GM19240 (cell line): ENCODE data around the gene ABR.
"Not testable (repeated sequence)": the region's sequence is repeated elsewhere in the genome, so short reads cannot be mapped to it uniquely, and the experiment has no call there.

Source experiments
- DNase-seq: peaks from one replicate; pipeline ENCODE4 v3.0.0; 2011; ENCODE audit warnings: low spot score; ENCODE audit not compliant: insufficient read length

ABR gene

DNA sequence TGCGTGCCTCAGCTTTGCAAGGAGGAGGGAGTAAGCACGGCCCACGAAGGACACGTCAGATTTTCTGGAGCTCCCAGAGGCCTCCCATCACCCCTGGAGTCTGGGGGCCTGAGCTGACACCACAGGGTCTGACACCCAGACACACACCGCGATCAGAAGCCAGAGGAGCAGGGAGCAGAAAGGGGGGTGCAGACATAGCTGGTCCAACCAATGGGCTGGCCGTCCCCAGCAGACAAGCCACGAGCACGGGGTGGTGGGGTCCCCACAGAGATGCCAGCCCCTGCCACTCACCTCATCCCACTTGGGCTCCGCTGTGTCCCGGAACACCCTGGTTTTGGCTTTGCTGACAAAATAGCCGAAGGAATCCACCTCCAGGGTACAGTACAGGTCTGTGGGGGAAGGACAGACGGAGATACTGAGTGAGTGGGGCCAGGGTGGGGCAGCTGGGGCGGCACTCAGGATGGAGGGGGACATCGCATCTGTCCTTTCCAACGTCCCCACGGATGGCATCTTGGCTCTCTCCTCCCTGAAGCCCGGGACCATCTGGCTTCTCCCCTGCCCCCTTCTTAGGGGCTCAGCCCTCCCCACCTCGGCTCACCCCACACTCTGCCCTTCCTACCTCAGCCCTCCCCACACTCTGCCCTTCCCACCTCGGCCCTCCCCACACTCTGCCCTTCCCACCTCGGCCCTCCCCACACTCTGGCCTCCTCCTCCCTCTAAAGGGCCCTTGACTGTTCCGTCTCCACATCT lies 129.4 kb downstream of the ABR start:
- DNase-seq, result no peak

- no peak for DNase-seq
These were observed 130.1 kb downstream of the ABR start for GRCh38 chr17:1049446-1050225.

DNA sequence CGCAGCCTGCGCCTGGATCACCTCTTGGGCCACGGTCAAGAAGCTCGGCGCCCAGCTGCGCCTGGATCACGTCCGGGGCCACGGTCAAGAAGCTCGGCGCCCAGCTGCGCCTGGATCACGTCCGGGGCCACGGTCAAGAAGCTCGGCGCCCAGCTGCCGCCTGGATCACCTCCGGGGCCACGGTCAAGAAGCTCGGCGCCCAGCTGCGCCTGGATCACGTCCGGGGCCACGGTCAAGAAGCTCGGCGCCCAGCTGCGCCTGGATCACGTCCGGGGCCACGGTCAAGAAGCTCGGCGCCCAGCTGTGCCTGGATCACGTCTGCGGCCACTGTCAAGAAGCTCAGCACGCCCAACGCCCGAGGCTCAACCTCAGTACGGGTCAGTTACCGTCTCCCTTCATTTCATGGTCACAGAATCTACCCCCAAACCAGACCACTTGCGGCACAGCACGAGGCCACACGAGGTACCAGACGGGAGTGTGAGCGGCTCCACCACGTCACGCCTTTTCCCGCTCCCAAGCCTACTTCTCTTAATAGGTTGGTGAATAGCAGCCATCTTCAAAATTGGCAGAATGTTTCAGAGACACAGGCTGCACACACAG lies 131.2 kb downstream of the ABR start:
- not testable (repeated sequence) for DNase-seq

DNA sequence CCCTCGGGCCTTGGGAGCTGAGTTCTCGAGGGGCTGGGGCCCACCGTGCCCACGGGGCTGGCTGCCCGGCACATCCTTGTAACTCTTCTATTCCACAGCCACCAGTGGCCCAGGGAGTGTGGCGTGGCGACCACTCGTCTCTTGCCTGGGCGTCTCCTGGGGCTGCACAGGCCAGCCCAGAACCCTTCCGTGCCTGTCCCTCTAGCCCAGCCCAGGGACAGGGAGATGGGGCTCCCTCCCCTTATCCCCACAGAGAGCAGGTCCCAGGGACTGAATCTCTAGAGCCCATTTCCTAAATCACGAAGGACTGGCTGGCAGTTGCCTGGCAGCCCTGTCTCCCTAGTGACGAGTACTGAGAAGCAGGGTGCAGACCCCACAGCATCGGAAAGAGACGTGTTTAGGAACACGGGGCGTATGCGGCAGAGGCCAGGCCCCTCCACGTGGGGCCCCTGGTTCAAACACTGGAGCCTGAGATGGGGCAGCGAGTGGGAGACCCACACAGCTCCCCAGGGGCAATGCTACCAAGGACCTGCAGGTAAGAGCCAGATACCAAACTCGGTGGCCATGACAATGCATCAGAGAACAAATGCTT lies 131.8 kb downstream of the ABR start:
- no peak for DNase-seq

DNA sequence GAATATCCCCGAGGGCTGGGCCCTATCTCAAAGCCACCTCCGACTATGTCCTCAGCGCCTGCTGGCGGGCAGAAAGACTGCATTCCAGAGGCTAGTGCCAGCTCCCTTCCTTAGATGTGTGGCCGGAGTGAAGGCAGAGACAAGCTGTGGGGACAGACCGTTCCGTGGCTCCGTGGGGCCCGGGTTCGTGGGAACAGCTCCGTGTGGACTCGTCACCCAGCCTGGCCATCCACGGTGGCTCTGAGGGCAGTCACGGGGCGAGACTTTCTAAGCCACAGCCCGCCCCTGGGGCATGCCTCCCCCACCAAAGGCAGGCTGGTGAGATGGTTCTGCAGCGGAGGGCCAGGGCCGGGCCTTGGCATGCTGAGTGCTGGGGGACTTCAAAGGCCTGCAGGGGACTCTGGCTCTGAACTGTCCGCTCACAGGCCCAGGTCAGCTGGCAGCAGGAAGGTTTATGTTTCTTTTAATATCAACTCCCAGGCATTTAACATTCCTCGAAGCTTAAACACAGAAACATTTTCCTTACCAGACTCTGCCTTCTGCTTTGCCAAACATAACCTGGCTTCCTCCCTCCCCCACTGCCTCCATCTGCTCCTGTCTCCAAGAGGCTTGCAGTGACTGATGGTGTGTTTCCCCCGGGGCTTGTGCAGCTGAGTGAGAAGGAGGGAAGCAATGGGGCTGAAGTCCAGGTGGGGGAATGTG lies 132.5 kb downstream of the ABR start:
- DNase-seq, result no peak

GRCh38 chr17:1045456-1045855 lies 134.3 kb downstream of the ABR start:
- DNase-seq, result no peak

DNA sequence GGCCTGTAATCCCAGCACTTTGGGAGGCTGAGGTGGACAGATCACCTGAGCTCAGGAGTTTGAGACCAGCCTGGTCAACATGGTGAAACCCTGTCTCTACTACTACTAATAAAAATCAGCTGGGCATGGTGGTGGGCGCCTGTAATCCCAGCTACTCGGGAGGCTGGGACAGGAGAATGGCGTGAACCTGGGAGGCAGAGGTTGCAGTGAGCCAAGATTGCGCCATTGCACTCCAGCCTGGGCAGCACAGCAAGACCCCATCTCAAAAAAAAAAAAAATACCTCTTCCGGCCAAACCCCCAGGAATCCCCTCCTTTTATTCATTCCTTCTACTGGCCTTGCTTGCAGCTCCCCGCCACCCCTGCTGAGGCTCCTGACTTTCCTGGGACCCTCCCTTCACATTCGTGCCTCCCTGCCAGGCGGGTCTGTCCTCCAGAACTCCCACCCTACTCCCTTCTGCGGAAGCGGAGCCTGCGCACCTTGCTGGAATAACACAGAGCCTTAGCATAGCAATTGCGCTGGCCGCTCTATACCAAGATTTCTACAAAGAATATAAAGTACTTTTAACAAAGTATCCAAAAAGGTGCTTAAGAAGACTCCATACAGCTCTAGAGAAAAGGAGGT lies 135.3 kb downstream of the ABR start:
- DNase-seq, result not testable (repeated sequence)

- DNase-seq, result no peak
These were observed 136.1 kb downstream of the ABR start for GRCh38 chr17:1043601-1044251.

GRCh38 chr17:1042486-1042885 lies 137.3 kb downstream of the ABR start:
- no peak for DNase-seq

DNA sequence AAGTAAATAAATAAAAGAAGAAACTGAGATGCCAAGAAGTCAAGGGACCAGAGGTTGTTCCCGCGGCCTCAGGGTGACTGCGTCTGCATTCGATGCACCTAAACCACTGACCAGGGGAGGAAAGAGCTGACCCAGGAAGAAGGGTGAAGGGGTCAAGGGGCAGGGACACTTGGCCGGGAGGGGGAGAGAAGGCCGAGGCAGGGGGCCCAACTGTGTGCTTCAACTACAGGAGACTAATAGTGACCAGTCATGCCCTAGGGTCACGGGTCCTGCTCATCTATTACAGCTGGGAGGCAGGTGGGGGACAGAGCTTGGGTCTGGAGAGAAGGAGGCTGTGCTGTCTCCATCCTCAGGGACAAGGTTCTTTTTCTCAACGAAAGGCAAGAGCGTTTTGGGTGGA lies 138.0 kb downstream of the ABR start:
- no peak for DNase-seq

DNA sequence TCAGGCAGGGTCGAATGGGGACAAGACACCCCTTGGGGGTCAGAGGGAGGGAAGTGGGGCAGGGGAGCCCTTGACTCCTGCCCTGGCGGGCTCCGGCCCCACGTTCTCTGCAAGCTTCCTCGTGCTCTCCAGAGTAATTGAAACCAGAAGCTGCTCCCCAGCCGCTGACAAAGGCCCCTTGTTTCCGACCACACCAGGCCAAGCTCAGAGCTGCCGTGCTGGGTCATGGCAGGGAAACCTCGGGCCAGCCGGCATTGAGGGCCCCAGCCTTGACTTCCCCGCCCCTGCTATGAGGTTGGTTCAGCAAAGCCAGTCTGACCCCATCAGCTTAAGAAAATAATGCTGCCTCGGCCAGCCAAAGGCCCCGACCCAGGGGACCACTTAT lies 139.6 kb downstream of the ABR start:
- DNase-seq, result no peak

DNA sequence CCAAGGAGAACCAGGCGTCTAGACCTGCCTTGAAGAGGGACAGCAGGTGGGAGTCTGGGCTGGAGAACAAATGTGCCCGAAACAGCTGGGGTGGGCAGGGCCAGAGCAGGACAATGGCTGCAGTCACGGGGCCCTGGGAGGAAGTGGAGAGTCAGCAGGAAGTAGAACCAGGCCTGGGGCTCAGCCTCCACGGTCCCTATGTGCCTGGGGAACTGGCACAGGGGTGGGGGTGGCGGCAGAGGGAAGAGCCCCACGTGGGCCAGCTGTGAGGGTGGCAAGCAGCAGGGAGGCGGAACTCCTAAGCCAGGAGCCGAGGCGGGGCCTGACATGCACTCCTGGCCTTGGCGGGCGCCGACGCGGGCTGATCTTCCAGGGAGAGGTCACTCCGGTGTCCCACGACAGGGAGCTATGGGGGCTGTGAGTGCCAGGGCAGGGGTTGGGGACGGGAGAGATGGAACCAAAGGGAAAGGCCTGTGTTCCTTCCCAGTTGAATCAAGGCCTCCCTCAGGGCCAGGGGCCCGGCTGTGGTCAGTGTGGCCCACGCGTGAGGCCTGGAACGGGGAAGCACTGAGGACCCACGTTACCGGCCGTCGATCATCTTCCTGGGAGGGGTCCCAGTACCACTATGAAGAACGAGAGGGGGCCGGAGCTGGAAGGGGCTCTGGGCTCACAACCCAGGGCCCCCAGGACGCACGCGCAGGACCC lies 140.1 kb downstream of the ABR start:
- DNase-seq, result no peak

DNA sequence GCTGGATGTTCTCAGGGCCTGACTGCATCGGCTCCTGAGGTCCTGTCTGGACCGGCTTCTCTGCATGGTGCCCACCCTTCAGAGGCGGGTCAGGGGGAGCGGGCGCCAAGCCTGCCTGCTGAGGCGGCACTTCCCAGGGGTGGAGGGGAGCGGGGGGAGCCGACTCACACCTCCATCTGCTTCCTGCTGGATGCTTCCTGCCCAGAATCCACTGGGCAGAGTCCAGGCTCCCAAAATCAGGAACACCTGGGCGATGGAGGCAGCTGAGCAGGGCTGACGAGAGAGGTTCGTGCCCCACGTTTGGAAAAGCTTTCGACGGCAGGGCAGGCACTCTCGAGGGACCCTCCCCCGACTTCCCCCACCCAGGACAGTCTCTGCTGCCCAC lies 140.7 kb downstream of the ABR start:
- no peak for DNase-seq

DNA sequence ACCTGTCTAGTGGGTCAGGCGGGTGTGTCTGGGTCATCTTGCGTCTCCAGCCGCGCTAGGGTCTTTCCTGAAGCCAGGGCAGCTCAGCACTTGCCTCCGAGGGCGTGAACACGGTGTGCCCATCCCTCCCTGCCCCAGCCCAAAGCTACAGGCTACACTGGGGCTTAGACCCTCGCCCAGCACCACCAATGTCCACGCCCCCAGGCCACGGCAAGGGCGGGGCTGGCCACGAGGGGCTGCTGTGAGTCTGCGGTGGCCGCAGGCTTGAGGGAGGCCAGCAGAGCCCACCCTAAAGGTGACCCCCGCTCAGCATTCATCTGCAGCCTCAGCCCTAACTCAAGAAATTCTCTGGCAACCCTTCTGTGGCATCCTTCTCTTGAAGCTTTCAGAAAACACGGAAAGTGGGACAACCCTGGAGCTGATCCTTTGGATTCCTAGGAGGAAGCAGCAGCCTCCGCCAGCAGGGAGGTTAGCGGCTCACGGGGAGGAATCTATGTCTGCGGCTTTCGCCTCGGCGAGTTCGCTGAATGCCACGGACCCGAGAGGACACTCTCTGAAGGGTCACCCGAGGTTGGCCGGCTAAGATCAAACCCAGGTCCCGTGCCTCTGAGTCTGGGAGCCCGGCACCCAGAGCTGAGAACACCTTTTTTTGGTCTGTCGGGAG lies 141.2 kb downstream of the ABR start:
- no peak for DNase-seq

DNA sequence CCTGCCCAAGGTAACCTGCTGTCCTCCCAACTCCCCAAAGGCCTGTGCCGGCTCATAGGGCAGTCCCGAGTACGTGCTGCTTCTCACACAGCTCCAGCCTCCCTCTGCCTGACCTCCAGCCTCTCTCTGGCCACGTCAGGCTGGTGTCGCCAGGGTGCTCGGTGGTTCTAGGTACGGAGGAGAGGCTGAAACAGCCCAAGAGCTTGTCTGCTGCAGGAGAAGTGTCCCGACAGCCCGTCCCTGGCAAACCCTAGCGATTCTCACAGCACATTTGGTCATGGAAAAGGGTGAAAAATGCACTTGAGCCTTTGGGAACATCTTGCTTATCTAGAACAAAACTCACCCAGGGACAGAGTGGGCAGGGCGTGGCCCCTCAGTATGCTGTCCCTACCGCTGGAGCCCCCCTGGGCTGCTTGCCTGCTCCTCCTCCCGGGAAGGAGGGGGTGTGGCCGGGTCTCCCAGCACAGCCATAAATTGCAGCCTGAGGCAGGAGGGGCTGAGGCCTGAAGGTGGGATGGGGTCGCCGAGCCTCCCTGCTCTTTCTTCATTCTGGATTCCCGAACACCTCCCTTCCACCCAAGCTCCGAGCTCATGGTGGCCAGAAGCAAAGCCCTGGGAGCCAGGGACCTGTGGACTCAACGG lies 142.4 kb downstream of the ABR start:
- DNase-seq, result no peak

GRCh38 chr17:1036845-1037237 lies 142.9 kb downstream of the ABR start:
- DNase-seq, result no peak

- no peak for DNase-seq
These were observed 143.5 kb downstream of the ABR start for GRCh38 chr17:1036171-1036844.

DNA sequence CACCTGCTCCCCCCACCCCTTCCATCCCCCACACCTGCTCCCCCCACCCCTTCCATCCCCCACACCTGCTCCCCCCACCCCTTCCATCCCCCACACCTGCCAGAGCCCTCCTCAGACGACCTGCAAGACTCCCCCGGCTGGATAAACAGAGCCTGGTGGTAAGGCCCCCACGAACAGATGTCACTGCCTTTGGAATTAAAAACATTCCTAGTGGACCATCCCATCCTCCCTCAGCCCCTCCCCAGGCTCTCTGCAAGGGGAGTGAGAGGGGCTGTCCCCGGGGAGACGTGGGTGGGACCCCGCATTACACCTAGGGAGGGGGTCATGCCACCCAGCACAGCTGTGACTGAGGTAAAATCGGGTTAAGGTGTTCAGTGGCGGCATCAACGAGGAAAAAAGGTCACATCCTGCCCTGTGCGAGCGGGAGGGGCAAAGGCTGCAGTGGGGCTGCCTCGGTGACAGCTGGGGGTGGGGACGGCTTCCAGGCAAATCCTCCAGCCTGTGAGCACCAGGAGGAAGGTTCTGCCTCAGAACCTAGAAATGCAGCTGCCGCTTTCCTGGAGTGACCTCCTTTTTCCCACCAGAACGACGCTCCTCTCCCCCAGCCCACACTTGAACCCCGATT lies 144.1 kb downstream of the ABR start:
- DNase-seq, result no peak
